GM19239 (cell line): Measurements from ENCODE around the gene KCNB1.

Experiments
- DNase-seq: peaks from one replicate; pipeline ENCODE4 v3.0.0; 2011; ENCODE audit warnings: low spot score; ENCODE audit not compliant: insufficient read length
- FAIRE-seq: peaks from 2 replicates; lab custom pipeline; 2011; peaks lifted over from hg19 to GRCh38; lab: Jason Lieb, UNC

KCNB1 gene

DNA sequence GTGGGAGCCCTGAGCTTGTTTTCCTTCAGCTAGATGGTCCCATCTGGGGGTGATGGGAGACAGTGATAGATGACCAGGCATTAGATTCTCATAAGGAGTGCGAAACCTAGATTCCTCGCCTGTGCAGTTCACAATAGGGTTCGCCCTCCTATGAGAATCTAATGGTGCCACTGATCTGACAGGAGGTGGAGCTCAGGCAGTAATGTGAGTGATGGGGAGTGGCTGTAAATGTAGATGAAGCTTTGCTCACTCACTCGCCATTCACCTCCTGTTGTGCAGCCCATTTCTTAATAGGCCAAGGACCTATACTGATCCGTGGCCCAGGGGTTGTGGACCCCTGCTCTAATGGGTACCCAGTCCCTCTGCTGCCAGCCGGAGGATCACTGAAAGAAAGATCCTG is 20.7 kb upstream of the KCNB1 start:
- no peak for FAIRE-seq
- no peak for DNase-seq

DNA sequence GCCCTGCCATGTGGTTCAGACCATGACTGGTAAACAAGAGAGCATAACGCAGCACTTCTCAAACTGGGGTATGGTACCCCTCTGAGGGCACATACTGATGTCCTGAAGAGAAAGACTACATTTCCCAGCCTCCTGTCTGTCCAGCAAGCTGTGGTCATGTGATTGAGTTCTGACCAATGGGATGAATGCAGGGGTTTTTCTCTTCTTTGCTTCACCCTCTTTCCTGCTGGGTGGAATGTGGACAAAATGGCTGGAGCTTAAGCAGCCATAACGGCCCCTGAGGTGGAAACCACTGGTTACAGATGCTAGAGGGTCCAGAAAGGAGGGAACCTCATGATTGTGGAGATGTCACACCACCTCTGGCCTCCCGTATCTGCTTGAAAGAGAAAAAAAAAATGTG is 19.4 kb upstream of the KCNB1 start:
- no peak for FAIRE-seq
- no peak for DNase-seq

DNA sequence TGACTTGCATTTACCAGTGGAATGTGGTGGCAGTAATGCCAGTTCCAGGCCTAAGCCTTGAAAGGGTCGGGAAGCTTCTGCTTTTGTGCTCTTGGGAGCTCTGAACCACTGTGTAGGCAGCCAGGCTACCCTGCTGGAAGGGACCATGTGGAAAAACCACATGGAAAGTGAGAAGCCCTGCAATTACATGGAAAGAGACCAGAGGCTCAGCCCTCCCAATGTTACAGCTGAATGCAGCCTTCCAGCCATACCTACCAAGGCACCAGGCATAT is 14.9 kb upstream of the KCNB1 start:
- DNase-seq (no peak), FAIRE-seq (no peak)

GRCh38 chr20:49496553-49497397 is 14.3 kb upstream of the KCNB1 start:
- FAIRE-seq (no peak), DNase-seq (no peak)

DNA sequence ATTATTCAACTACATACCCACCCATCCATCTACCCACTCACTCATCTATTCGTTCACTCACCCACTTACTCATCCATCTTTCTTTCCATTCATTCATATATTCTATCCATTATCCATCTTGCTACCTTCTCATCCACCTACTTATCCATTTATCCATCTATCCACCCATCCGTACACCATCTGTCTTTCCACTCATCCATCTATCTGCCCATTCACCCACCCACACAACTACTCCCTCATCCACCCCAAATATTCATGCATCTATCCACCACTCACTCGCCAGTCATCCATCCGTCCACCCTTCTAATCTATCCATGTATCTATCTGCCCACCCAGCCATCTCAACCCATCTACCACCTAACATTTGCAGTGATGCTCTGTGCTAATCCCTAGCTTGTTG is 13.6 kb upstream of the KCNB1 start:
- no peak for FAIRE-seq
- no peak for DNase-seq

- no peak for FAIRE-seq
Measured at GRCh38 chr20:49490689-49491088, 8.2 kb upstream of the KCNB1 start.

DNA sequence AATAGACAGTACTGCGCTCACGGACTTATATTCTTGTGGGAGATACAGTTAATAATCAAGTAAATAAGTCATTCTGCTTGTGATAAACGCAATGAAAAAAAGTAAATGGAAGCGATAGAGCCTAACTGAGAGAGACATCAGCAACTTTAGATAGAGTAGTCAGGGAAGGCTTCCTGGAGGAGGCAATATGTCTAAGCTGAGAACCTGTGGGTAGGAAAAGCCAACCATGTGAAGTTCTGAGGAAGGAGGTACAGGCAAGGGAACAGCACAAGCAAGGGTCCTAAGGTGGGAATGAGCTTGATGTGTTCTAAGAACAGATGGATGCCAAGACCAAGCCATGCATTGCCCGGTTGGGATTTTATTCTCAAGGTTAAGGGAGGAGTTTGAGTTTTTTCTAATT is 7.2 kb upstream of the KCNB1 start:
- no peak for FAIRE-seq
- no peak for DNase-seq

More at GRCh38 chr20:49490689-49491088, 8.2 kb upstream of the KCNB1 start:
- no peak for DNase-seq

DNA sequence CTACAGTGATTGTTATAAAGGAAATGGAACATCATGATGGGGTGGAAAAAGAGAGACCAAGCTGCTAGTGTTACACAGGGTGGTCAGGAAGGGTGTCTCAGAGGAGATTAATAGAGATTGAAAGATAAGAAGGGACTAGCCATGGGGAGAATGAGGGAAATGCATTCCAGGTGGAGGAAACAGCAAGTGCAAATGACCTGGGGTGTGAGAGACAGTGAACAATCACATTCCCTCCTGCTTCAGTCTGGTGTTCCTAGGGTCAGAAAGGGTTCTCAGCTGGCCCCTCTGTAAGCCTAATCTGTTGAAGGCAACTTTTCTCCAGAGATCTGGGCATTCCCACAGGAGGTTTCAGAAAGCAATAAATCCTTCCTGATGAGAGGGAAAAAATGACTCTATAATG is 3.6 kb upstream of the KCNB1 start:
- no peak for FAIRE-seq
- no peak for DNase-seq

DNA sequence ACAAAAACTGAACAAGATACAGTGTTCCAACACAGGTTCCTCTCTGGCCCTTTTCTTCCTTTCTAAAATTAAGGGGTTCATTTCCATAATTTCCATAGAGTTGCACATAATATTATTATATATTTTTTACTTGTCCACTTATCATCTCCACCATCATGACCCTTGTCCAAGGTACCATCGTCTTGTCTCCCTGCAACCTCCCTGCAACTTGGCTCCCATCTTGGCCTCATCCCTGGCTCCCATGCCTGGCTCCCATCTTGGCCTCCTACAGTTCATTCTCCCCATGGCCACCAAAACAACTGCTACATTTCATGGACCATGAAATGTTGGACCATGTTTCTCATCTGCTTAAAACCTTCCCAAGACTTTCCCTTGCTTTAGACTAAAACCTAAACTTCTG is 3.1 kb upstream of the KCNB1 start:
- FAIRE-seq (no peak), DNase-seq (no peak)

DNA sequence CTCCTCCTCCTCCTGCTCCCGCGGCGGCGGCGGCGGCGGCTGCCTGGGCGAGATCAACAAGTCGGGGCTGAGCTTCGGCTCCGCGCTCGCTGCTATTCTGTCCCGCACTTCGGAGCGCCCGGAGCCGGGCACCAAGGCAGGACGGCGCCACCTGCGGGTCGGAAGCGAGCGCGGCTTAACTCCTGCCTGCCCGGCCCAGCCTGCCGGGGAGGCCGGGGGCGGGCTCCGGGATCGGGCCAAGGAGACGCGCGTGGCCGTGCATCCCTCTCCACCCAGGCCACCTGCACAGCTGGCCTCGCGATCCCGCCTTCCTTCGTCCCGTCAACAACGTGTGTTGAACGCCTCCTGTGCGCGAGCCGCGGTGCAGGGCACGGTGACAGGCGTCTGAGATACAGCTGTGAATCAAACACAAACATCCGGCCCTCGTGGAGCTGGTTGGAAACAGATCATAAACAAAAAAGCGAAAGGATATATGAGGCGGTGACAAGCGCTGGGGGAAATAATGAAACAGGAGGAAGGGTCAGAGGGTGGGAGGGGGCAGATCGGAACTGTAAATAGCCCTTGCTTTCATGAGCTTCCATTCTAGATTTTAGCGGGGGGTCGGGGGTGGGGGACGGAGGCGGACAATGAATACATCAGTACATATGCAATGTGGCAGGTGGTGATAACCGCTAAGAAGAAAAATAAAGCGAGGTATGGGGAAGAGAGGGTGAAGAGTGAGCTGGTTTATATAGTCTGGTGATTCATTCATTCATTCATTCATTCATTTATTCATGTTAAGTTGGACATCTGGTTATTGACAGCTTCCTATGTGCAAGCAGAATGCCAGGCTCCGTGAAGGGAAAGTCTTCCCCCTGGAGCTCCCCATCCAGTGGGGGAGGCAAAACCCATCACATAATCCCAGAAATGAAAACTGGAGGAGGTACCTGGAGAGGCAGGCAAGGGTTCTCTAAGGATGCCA is 2.0 kb upstream of the KCNB1 start:
- DNase-seq, result peak; percentile 71
- FAIRE-seq, result no peak

- FAIRE-seq (no peak), DNase-seq (no peak)
Measured at GRCh38 chr20:49483696-49484123, 1.2 kb upstream of the KCNB1 start.

DNA sequence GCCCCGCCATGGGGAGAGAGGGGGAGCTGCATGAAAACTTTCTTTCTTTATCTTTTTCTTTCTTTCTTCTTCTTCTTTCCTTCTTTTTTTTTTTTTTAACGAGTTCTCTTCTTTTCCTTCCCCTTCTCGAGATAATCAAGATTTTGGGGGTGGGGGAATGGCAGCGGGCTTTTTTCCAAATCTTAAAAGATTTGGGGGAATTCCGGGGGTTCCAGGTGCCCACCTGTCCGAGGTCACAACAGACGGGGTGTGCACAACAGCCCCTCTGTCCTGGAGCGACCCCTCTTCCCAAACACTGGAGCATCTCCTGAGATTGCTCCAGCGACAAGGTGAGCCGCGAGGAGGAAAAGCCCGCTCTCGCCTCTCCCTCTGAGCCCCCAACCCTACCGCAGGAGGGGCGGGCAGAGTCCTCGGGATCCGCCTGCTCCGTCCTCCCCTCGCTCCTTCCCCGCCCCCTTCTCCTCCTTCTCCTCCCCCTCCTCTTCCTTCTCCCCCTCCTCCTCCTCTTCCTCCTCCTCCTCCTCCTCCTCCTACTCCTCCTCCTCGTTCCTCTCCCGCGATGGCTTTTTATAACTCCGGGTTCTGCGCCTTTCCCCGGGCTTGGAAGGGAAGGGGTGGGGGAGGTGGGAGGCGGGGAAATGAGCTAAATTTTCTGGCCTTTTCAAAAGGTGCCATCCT is 689 bp upstream of the KCNB1 start:
- DNase-seq (no peak), FAIRE-seq (no peak)

GRCh38 chr20:49482173-49482572 is 295 bp downstream of the KCNB1 start:
- DNase-seq (no peak), FAIRE-seq (no peak)

DNA sequence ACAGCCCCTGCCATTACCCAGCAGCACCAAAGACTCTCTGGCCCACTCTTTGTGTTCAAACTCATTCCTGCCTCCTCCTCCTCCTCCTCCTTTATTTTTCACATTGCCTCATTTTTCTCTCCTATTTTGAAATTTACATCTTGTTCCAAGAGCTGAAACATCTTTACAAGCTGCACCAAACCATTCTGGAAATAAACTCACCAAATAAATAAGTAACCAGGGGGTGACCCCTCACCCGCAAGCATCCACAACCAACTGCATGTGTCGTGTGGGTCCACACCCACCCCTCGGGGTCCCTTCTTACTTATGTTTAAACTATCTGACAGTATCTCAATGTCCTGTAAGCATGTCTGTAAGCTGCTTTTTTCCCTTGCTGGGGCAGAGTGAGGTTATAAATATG is 1.4 kb downstream of the KCNB1 start:
- FAIRE-seq (no peak), DNase-seq (no peak)

- DNase-seq, result no peak
- FAIRE-seq, result no peak
Measured at GRCh38 chr20:49480236-49480635, 2.2 kb downstream of the KCNB1 start.

DNA sequence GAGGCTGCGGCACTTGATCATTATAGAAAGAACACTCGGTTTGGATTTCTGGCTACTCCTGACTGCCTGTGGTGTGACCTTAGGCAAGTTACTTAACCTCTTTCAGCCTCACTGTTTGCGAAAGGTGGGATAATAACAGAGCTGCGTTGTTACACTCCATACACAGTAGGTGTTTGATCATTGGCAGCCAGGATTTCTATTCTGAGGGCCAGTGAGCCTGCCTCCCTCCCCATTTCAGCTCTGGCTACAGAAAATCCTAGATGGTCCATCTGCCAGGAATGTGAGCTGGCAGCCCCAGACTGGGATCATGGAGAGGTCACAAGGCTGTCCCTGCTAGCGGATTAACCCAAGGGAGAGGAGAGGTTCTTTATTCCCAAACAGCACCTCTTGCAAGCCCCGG is 2.7 kb downstream of the KCNB1 start:
- DNase-seq (no peak), FAIRE-seq (no peak)

GRCh38 chr20:49478754-49479689 is 3.4 kb downstream of the KCNB1 start:
- no peak for FAIRE-seq
- no peak for DNase-seq

GRCh38 chr20:49478266-49478665 is 4.2 kb downstream of the KCNB1 start:
- FAIRE-seq (no peak), DNase-seq (no peak)

GRCh38 chr20:49477200-49477599 is 5.3 kb downstream of the KCNB1 start:
- FAIRE-seq (no peak), DNase-seq (no peak)

DNA sequence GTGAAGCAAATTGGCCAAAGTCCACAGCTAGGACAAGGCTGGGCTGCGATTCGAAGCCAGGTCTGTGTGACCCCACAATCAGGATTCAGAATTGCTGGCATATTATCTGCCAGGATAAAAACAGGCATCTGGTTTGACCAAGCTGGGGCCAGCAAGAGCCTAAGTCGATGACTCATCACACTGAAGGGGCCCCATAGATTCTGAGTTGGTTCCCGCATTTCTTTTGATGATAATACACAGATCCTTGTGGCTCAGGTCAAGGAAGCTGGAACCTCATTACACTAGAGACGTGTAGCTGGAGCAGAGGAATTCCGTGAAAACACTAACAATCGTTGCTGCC is 6.5 kb downstream of the KCNB1 start:
- DNase-seq (no peak), FAIRE-seq (no peak)
